Sciatic nerve (tissue), 2 donors: Measurements from ENCODE around the gene ZMIZ2. TPM values are rescaled to one million over a fixed set of nuclear protein-coding genes. Genes with fewer than 3 reads are reported as not detected.

Experiments used
- ATAC-seq: fragments of 200-7000 bp; cut with Tn5 transposase; one replicate; pipeline ENCODE4 v1.9.1; 2020; ENCODE audit warnings: mild to moderate bottlenecking, moderate library complexity
- DNase-seq: peaks from one replicate; pipeline ENCODE4 v3.0.0-alpha.2; 2020; ENCODE audit warnings: low spot score
- intact Hi-C: fragments of 100-400 bp; cut with DNase I; formaldehyde crosslinking; loops from one replicate; pipeline ENCODE4 v1.14.2; 2022
- total RNA-seq: library from RNA; stranded (reverse); fragmentation: NEBNext Ultra II Directional; extraction: Animal tissue kit (Norgen Biotek cat#: 25700); gene quantifications from one replicate; pipeline ENCODE4 v1.2.1, GENCODE V29; 2021
- donor health status: DM: no; HTN: no; CAD: no.
- donor health status: DM: no; HTN: no; CAD: no.

Gene ZMIZ2
- total RNA-seq, 1 donor from 2014 or later: 92.7 TPM

DNA sequence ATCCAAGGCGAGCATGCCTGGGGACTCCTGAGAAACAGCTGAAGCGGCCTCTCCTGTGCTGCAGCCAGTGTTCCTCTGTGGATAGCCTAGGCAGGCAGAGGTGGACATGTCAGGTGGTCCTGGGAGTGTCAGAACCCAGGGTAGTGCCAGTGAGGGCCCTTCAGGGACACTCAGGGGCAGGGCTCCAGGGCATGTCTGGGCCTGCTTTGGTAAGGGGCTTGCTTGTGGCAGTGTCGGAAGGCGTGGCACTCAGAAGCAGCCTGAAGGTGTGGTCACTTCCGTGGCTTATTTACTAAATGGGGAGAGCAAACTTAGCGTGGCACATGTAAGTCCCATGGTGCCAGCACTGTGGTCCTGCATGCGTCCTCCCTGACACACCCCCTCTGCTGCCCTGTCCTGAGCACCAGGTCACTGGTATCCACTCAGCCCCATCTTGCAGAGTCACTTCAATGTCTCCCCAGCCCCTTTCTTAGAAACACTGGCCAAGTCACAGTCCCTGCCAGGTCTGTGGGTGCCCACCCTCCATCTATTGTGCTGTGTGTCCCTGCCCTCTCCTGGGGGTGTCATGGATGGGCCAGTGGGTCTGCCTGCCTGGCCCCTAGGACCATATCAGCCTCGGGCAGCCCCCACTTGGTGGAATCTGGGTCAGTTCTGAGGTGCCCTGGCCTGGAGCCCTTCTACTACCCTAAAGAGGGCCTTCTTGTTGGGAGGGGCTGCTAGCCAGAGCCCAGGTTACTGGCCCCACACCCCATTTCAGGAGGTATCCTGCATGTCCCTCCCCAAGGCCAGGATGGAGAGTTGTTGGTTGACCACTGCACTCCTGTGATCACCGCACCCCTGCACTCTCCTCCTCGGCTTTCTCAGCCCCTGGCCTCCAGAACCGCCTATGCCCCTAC, 6.4 kb downstream of the ZMIZ2 start:
- ATAC-seq (no peak), DNase-seq (no peak)
- intact Hi-C loops: no loop called here

DNA sequence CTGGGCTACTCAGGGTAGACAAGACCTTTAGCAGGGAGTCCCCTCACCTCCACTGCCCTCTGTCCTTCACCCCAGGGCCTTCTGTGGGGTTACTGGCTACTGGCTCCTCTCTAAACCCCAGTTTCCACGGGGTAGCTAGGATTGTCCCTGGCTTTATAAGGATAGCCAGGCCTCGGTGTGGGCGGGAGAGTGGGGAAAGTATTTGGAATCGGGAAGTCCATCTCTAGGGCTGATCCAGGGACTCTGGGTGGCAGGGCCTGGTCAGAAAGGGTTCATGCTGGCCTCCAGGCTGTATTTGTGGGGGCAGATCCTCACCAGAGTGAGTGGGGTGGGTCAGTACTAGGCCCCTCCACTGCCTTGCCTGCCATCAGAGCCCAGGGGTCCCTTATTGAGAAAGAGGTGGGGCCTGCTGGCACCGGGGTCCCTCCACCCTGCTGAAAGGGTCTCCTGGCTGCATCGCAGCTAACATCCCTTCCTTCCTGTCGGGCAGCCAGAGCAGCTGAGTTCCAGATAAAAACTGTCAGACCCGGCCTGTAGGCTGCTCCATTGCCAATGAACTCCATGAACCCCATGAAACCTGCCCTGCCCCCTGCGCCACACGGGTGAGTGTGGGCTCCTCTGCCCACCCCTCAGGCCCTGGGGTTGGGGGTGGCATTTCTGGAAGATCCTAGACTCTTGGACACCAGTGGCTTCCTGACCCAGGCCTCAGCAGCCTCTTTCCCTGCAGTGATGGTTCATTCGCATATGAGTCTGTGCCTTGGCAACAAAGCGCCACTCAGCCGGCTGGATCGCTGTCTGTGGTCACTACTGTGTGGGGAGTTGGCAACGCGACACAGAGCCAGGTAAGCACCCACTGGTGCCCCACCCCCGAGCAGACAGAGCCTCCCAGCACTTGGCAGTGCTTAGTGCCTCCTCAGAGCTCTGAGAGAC, 7.3 kb downstream of the ZMIZ2 start:
- intact Hi-C loops: no loop called here
- ATAC-seq (no peak), DNase-seq (no peak)

DNA sequence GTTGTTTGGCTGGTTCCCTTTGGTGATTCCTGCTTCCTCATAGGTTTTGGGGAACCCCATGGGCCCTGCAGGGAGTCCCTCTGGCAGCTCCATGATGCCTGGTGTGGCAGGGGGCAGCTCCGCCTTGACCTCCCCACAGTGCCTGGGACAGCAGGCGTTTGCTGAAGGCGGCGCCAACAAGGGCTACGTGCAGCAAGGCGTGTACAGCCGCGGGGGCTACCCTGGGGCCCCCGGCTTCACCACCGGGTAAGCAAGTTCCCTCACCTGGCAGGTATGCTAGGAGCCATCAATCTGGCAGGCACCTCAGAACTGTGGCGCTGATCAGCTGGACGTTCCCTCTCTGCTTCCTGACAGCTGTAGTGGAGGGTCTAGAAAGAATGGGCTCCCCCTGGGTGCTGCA, 8.3 kb downstream of the ZMIZ2 start:
- DNase-seq (no peak), ATAC-seq (no peak)
- intact Hi-C loops: no loop called here

DNA sequence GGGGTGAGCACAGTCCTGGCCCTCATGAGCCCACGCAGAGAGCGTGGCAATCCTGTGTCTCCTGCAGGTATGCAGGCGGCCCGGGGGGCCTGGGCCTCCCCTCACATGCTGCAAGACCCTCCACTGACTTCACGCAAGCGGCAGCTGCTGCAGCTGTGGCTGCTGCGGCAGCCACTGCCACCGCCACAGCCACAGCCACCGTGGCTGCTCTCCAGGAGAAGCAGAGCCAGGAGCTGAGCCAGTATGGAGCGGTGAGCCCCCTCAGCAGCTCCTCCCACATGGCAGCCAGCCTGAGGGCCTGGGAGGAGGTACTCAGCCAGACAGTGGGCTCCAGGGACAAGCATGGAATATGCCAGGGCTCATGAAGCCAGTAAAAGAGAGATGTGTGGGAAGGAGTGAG, 8.7 kb downstream of the ZMIZ2 start:
- intact Hi-C loops: no loop called here
- ATAC-seq (peak; percentile 32), DNase-seq (no peak)

DNA sequence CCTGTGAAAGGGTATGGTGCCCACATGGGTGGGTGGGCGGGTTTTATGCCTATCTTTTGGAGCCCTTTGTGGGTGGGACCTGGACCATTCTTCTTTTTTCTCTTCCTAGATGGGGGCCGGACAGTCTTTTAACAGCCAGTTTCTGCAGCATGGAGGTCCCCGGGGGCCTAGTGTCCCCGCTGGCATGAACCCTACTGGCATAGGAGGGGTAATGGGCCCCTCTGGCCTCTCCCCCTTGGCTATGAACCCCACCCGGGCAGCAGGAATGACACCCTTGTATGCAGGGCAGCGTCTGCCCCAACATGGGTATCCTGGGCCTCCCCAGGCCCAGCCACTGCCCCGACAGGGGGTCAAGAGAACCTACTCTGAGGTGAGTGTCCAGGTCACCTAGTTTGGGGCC, 9.1 kb downstream of the ZMIZ2 start:
- no peak for DNase-seq
- ATAC-seq: no peak
- intact Hi-C loops: no loop called here

DNA sequence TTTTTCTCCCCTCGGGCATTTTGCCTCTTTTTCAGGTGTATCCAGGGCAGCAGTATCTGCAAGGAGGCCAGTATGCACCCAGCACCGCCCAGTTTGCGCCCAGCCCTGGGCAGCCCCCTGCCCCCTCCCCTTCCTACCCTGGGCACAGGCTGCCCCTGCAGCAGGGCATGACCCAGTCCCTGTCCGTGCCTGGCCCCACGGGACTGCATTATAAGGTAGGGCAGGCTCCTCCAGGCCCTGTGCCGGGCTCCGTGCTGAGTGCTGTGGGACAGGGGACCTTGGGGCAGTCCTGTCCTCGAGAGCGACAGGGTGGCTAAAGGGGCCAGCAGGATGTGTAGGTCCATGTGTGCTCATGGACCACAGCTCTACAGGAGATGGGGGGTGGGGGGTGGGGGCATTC, 10.6 kb downstream of the ZMIZ2 start:
- ATAC-seq (no peak), DNase-seq (no peak)
- intact Hi-C loops: no loop called here

DNA sequence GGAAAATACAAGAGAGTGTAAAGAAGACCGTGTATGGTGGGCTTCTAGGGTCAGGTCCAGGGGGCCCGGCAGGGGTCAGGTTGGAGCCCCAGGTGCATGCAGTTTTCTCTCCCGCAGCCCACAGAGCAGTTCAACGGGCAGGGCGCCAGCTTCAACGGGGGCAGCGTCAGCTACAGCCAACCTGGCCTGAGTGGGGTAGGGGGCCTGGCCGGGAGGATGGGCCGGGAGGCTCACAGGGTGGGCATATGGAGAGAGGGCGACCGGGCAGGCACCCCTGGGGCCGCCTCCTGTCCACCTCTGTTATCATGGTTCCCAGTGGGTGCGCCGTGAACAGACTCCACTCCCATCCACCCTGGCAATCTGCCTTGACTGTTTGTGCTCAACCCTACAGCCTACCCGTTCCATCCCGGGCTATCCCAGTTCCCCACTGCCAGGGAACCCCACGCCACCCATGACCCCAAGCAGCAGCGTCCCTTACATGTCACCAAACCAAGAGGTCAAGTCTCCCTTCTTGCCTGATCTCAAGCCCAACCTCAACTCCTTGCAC, 11.5 kb downstream of the ZMIZ2 start:
- ATAC-seq (no peak), DNase-seq (no peak)
- intact Hi-C loops: no loop called here

DNA sequence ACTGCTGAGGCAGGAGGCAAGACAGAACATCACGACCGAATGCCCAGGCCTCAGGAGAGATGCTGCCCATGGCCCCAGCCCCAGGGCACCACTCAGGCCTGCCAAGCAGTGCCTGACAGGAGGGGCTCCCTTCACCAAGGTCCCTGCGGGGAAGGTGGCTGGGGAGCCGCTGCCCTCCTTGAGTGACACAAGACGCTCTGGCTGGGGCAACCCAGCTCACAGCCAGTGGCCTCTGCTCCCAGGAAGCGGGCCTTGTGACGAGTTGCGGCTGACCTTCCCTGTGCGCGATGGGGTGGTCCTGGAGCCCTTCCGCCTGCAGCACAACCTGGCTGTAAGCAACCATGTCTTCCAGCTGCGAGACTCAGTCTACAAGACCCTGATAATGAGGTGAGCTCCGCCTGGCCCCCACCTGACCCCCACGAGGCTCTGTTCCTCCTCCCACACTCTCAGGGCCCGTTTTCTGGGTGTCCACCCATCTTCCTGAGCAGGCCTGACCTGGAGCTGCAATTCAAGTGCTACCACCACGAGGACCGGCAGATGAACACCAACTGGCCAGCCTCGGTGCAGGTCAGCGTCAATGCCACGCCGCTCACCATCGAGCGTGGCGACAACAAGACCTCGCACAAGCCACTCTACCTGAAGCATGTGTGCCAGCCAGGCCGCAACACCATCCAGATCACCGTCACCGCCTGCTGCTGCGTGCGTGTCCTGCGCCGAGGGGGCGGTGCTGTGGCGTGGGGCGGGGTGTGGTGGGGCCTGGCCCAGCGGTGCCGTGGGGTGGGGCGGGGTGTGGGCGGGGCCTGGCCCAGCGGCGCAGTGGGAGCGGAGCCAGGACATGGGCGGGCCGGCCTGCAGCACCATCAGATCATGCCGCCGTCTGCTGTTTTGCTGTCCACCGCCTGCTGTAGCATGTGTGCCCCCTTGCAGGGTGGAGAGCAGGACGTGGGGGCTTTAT, 12.8 kb downstream of the ZMIZ2 start:
- DNase-seq: peak; percentile 82
- peak; percentile 85 for ATAC-seq
- intact Hi-C loops: no loop called here

DNA sequence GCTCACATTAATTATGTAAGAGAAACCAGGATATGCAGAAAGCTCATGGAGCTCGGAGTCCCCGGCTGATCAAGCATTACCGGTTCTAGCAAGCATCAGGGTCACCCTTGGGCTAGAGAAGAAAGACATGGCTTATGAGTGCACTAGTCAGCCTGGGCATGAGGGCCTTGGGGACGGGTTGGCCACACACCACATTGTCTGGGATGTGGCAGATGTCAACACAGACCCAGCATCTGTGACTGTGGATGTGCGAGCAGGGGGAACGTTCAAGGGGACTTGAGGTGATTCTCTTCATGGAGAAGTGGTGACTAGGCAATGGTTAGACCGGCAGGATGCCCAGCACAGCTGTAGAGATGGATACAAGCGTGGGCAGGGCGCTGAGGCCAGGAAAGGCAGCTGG, 13.7 kb downstream of the ZMIZ2 start:
- DNase-seq: no peak
- ATAC-seq: no peak
- intact Hi-C loops: no loop called here

DNA sequence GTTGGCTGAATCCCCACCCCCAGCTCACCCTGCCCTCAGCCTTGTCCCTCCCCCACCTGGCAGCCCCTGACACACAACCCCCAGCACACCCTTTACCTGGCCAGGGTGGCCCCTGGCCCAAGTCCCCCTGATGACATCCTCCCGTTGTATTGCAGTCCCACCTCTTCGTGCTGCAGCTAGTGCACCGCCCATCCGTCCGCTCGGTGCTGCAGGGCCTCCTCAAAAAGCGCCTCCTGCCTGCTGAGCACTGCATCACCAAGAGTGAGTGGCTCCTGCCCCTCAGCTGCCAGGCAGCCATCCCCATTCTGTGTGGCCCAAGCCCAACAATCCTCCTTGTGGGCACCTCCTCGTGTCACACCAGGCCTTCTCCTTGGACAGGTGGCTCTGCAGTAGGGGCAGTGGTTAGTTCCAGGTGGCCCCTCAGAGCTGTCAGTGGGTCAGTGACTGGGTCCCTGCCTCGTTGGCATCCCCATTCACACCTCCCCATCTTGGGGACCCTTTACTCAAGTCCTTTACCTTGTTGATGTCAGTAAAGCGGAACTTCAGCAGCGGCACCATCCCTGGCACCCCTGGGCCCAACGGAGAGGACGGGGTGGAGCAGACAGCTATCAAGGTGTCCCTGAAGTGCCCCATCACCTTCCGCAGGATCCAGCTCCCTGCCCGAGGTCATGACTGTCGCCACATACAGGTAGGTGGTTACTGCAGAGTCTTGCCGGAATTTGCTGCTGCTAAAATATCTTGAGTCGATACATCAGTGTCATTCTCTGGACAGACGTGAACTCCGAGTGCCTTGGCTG, 14.3 kb downstream of the ZMIZ2 start:
- intact Hi-C loops: no loop called here
- ATAC-seq: no peak
- DNase-seq: no peak

DNA sequence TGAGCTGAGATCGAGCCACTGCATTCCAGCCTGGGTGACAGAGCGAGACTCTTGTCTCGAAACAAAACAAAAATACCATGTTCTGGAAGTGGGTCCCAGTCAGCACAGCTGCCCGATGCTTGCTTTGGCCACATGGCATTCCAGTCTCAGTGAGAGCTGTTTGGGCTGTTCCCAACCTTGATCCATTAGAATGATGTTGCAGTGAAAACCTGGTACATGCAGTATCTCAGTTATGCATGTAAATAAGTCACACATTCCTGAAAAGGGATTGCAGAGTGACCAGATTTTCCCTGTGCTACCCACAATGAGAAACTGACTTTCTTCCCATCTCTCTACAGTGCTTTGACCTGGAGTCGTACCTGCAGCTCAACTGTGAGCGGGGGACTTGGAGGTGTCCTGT, 15.4 kb downstream of the ZMIZ2 start:
- DNase-seq (no peak), ATAC-seq (no peak)
- intact Hi-C loops: no loop called here

DNA sequence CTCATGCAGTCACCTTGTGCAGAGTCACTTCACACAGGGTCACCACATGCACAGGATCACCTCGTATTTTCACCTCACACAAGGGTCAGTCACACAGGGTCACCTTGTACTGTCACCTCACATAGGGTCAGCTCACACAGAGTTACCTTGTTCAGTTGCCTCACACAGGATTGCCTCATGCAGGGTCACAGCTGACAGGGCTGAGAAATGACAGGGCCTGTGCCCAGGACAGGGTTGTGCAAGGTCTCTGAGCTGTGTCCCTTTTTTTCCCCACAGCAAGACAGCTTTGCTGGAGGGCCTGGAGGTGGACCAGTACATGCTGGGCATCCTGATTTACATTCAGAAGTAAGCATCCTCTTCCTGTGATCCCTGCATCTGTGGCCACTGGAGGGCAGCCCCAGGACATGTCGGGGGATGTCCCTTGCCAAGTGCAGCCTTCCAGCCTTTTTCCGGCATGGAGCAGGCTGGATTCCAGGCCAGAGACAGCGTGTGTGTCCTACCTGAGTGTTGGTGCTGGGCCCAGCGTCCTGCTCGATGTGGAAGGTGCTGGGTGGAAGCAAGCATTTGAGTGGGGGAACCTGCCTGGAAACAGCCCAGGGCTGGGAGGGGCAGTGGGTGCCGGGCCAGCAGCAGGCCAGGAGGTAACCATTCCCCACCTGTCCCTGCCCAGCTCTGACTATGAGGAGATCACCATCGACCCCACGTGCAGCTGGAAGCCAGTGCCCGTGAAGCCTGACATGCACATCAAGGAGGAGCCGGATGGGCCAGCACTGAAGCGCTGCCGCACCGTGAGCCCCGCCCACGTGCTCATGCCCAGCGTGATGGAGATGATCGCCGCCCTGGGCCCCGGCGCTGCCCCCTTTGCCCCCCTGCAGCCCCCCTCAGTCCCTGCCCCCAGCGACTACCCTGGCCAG, 16.3 kb downstream of the ZMIZ2 start:
- intact Hi-C loops: no loop called here
- DNase-seq: no peak
- ATAC-seq: no peak

DNA sequence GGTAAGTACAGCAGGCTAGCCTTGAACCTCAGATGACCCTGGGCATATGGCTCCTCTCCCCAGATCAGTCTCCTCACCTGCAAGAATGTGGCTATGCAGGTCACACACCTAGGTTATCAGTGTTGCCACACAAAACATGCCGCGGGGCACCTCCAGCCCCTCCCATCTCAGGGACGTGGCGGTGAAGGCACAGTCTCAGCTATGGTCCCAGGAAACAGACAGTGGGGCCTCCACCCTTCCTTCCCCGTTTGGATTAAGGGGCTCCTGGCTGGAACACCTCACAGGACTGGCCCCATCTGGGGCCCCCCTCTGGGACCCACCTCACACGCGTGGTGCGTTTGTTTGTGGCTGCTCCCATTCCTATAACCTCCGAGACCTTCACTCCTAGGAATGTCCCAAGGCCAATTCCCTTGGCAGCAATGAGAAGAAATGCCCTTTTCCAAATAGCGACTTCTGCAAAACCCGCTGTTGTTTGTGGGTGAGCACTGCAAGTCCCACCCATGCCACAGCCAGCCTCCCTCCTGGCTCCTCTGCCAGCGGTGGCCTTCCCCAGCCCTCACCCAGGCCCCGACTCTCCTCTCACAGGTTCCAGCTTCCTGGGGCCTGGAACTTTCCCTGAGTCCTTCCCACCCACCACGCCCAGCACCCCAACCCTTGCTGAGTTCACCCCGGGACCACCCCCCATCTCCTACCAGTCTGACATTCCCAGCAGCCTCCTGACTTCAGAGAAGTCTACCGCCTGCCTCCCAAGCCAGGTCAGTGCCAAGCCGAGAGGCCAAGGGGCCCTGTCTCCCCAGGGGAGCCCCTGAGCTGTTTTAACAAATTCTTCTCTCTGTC, 17.1 kb downstream of the ZMIZ2 start:
- DNase-seq: no peak
- no peak for ATAC-seq
- intact Hi-C loops: no loop called here

DNA sequence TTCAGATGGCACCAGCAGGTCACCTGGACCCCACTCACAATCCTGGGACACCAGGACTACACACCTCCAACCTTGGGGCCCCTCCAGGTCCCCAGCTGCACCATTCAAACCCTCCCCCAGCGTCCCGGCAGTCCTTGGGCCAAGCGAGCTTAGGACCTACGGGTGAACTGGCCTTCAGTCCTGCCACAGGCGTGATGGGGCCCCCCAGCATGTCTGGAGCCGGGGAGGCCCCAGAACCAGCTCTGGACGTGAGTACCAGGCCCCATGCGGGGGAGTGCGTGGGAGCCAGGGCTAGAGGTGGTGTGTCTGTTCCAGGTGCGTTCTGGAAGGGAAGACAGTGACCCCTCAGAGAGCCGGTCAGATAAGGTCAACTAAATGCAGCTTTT, 17.8 kb downstream of the ZMIZ2 start:
- ATAC-seq (no peak), DNase-seq (no peak)
- intact Hi-C loops: no loop called here

DNA sequence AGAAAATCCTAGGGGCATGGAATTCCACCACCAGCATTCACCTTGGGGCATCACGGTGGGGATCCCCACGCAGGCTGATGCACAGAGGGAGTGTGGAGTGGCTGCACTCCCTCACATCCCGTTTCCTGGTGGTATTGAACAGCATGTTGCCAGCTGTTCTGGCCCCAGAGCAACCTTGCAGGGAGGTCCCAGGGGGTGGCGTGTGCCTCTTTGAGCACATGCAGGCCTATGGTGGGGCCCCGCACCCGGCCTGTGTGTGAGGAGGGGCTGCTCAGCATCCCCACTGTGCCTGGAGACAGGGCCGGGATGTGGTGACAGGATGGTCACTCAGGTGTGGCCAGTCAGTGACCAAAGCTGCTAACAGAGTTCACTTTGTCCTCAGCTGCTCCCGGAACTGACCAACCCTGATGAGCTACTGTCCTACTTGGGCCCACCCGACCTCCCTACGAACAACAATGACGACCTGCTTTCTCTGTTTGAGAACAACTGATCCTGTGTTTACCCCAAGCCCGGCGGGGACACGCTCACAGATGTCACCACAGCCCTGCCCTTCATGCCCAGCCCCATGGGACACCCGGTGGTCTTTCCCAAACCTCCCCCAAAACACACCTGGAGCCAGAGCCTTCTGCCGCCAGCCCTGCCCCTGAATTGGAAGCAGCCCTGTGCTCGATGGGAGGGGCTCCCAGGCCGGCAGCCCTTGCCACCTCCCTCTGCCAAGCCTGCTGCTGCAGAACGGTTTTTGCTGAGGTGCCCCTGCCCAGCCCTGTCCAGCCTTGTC, 18.7 kb downstream of the ZMIZ2 start:
- no peak for ATAC-seq

More for the DNA sequence above, 18.7 kb downstream of the ZMIZ2 start:
- no peak for DNase-seq
- intact Hi-C loops: no loop called here
